ENCODE data around the gene NID1. TPM values are rescaled to one million over a fixed set of nuclear protein-coding genes. Genes with fewer than 3 reads are reported as not detected.

The NID1 gene
- polyA plus RNA-seq, 1 donor from 2014 or later = 0.04 TPM

DNA sequence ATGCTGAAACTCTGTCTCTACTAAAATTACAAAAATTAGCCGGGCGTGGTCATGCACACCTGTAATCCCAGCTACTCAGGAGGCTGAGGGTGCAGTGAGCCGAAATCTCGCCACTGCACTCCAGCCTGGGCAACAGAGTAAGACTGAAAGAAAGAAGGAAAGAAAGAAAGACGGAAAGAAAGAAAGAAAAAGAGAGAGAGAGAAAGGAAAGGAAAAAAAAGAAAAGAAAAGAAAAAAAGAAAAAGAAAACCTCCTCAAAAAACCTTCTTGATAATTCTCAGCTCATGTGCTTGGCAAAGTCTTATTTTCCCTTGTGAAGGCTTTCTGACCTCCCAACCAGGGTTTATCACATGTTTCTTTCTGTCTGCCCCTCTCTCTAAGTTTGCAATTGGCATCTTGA, 7.3 kb downstream of the NID1 start:
- Histone ChIP-seq H3K36me3 (ENCODE audit: insufficient read depth, low read length) (no peaks in the 10 kb centered on the region), H3F3A (ENCODE audit: insufficient read depth, low read length, poor library complexity, severe bottlenecking) (no peaks in the 10 kb centered on the region), H3K9me3 (ENCODE audit: low read length) (no peaks in the 10 kb centered on the region), H4K20me1 (ENCODE audit: insufficient read depth) (no peaks in the 10 kb centered on the region), H3K4me2 (ENCODE audit: low read length) (no peak overlapping the region), H3K9ac (ENCODE audit: low read length) (no peak overlapping the region), H3K4me3 (ENCODE audit: low read length) (no peak overlapping the region), H3K9me2 (ENCODE audit: insufficient read depth, low read length) (no peaks in the 10 kb centered on the region), H3K27me3 (ENCODE audit: insufficient read depth, low read depth, low read length) (no peaks in the 10 kb centered on the region), H3K79me2 (replicated peaks; ENCODE audit: insufficient read depth, low read length) (no peaks in the 10 kb centered on the region), H2AFZ (ENCODE audit: low read depth, low read length) (no peak overlapping the region), H3K27ac (ENCODE audit: low read length) (no peak overlapping the region)
- TF ChIP-seq SMC3 (conservative IDR thresholded peaks at IDR 0.05; ENCODE audit: poor library complexity) (no peak), EP300 (conservative IDR thresholded peaks at IDR 0.05; ENCODE audit: poor library complexity, severe bottlenecking) (no peak), POLR2AphosphoS5 (IDR thresholded peaks at IDR 0.05) (no peak), EZH2 (IDR thresholded peaks at IDR 0.05; ENCODE audit: borderline replicate concordance, insufficient read depth, low read length, poor library complexity, severe bottlenecking) (no peak), TAF1 (IDR thresholded peaks at IDR 0.05; ENCODE audit: low read depth) (no peak), RAD21 (conservative IDR thresholded peaks at IDR 0.05) (no peak), MXI1 (conservative IDR thresholded peaks at IDR 0.05; ENCODE audit: poor library complexity, severe bottlenecking) (no peak)
- TF ChIP-seq, protein P1, sequence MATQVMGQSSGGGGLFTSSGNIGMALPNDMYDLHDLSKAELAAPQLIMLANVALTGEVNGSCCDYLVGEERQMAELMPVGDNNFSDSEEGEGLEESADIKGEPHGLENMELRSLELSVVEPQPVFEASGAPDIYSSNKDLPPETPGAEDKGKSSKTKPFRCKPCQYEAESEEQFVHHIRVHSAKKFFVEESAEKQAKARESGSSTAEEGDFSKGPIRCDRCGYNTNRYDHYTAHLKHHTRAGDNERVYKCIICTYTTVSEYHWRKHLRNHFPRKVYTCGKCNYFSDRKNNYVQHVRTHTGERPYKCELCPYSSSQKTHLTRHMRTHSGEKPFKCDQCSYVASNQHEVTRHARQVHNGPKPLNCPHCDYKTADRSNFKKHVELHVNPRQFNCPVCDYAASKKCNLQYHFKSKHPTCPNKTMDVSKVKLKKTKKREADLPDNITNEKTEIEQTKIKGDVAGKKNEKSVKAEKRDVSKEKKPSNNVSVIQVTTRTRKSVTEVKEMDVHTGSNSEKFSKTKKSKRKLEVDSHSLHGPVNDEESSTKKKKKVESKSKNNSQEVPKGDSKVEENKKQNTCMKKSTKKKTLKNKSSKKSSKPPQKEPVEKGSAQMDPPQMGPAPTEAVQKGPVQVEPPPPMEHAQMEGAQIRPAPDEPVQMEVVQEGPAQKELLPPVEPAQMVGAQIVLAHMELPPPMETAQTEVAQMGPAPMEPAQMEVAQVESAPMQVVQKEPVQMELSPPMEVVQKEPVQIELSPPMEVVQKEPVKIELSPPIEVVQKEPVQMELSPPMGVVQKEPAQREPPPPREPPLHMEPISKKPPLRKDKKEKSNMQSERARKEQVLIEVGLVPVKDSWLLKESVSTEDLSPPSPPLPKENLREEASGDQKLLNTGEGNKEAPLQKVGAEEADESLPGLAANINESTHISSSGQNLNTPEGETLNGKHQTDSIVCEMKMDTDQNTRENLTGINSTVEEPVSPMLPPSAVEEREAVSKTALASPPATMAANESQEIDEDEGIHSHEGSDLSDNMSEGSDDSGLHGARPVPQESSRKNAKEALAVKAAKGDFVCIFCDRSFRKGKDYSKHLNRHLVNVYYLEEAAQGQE (IDR thresholded peaks at IDR 0.05; ENCODE audit: borderline replicate concordance) = no peak

DNA sequence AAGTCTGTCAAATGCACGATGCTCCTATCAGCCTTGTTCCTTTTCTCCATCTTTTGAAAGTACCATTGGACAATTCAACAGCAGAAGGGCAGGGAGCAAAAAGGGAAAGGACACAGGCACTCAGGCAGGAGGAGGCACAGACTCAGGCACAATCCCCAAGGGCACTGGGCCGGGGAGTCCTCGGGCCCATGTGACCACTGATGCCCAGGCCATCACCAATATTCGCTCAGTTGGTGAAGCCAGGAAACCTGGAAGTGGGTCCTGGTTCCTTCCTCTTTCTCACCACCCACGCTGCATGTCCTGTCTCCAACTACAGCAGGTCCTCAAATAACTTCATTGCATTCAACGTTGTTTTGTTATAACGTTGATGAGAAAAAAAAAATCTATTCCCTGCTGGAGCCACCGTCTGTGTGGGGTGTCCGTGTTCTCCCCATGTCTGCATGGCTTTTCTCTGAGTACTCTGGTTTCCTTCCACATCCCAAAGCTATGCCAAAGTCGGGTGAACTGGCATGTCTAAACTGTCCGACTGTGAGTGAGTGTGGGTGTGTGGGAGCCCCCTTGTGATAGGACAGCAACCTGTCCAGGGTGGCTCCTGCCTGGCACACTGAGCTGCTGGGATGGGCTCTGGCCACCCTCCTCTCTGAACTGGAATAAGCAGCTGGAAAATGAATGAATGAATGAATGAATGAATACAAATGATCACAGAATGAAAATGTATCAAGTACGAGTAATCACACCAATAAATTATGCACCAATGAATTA, 12.5 kb downstream of the NID1 start:
- H3K9ac ChIP-seq (ENCODE audit: low read length) = no peak overlapping the region
- H3K27ac ChIP-seq (ENCODE audit: low read length) = no peak overlapping the region
- no peaks in the 10 kb centered on the region for H3K79me2 ChIP-seq (replicated peaks; ENCODE audit: insufficient read depth, low read length)
- no peaks in the 10 kb centered on the region for H4K20me1 ChIP-seq (ENCODE audit: insufficient read depth)
- TF ChIP-seq, protein P1 (IDR thresholded peaks at IDR 0.05; ENCODE audit: borderline replicate concordance) = no peak
- TF ChIP-seq EZH2 (IDR thresholded peaks at IDR 0.05; ENCODE audit: borderline replicate concordance, insufficient read depth, low read length, poor library complexity, severe bottlenecking) (no peak), TAF1 (IDR thresholded peaks at IDR 0.05; ENCODE audit: low read depth) (no peak), POLR2AphosphoS5 (IDR thresholded peaks at IDR 0.05) (no peak), RAD21 (conservative IDR thresholded peaks at IDR 0.05) (no peak), EP300 (conservative IDR thresholded peaks at IDR 0.05; ENCODE audit: poor library complexity, severe bottlenecking) (no peak), SMC3 (conservative IDR thresholded peaks at IDR 0.05; ENCODE audit: poor library complexity) (no peak), MXI1 (conservative IDR thresholded peaks at IDR 0.05; ENCODE audit: poor library complexity, severe bottlenecking) (no peak)
- TF ChIP-seq, protein P2, sequence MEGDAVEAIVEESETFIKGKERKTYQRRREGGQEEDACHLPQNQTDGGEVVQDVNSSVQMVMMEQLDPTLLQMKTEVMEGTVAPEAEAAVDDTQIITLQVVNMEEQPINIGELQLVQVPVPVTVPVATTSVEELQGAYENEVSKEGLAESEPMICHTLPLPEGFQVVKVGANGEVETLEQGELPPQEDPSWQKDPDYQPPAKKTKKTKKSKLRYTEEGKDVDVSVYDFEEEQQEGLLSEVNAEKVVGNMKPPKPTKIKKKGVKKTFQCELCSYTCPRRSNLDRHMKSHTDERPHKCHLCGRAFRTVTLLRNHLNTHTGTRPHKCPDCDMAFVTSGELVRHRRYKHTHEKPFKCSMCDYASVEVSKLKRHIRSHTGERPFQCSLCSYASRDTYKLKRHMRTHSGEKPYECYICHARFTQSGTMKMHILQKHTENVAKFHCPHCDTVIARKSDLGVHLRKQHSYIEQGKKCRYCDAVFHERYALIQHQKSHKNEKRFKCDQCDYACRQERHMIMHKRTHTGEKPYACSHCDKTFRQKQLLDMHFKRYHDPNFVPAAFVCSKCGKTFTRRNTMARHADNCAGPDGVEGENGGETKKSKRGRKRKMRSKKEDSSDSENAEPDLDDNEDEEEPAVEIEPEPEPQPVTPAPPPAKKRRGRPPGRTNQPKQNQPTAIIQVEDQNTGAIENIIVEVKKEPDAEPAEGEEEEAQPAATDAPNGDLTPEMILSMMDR (IDR thresholded peaks at IDR 0.05; ENCODE audit: poor library complexity, severe bottlenecking) = no peak
- H3K36me3 ChIP-seq (ENCODE audit: insufficient read depth, low read length) = no peaks in the 10 kb centered on the region
- no peaks in the 10 kb centered on the region for H3K27me3 ChIP-seq (ENCODE audit: insufficient read depth, low read depth, low read length)
- no peaks in the 10 kb centered on the region for H3F3A ChIP-seq (ENCODE audit: insufficient read depth, low read length, poor library complexity, severe bottlenecking)
- H3K9me2 ChIP-seq (ENCODE audit: insufficient read depth, low read length) = no peaks in the 10 kb centered on the region
- no peak overlapping the region for H3K4me3 ChIP-seq (ENCODE audit: low read length)
- no peak overlapping the region for H2AFZ ChIP-seq (ENCODE audit: low read depth, low read length)
- no peak overlapping the region for H3K4me2 ChIP-seq (ENCODE audit: low read length)
- no peaks in the 10 kb centered on the region for H3K9me3 ChIP-seq (ENCODE audit: low read length)
